T-helper 22 cell (primary cell): Measurements from ENCODE around the gene DNAJC5.

Source experiments
- DNase-seq: peaks from one replicate; pipeline ENCODE4 v3.0.0-alpha.2; 2020; ENCODE audit warnings: low read depth

The DNAJC5 gene

GRCh38 chr20:63980806-63981728 lies 86.1 kb downstream of the DNAJC5 start, which contains the start of gene PRPF6:
PRPF6 (plus strand) TSS chr20:63981132; CDS start chr20:63981246, 114 bp downstream.
- peak; percentile 90 for DNase-seq

GRCh38 chr20:63982937-63983336 lies 88.0 kb downstream of the DNAJC5 start:
- DNase-seq, result no peak
